Measurements from ENCODE around the gene KXD1. TPM values are rescaled to one million over a fixed set of nuclear protein-coding genes. Genes with fewer than 3 reads are reported as not detected.

Gene KXD1
- total and polyA plus RNA-seq, 10 of the 15 experiments (the other 5 are each of a cell fraction or from before 2014, with no cell fraction given) = 27.5 to 209 (median 129) TPM

DNA sequence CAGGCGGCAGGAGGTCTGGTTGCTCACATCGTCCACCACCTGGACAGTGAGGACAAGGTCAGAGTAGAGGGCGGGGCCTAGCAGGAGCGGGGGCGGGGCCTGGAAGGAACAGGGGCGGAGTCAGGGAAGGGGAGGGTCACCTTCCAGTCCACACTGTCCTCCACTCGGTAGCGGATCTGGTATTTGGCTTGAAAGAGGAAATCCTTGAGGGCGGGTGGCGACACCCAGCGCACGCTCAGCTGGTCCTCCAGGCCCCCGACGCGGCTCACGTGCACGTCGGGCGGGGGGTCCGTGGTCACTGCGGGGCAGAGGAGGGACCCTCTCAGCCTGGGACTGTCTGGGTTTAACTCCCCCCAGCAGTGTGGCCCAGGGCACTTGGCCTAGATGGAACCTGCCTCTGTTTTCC lies 39.1 kb downstream of the KXD1 start:
- Histone ChIP-seq H3K27ac (ENCODE audit: control insufficient read depth, insufficient read depth) (no peak overlapping the region), H3K79me2 (ENCODE audit: control insufficient read depth, insufficient read depth, low read length) (no peaks in the 10 kb centered on the region), H3K27me3 (replicated peaks in 1 of 2; ENCODE audit: control insufficient read depth in 2 of 2, insufficient read depth in 2 of 2, low read length in 1 of 2) (peaks cover 2% of the 10 kb centered on the region in 2 experiments; a peak in 1 of 4 replicates), H2AFZ (ENCODE audit: control insufficient read depth, low read depth, low read length) (no peak overlapping the region), H3K4me2 (ENCODE audit: control insufficient read depth, insufficient read depth) (no peak overlapping the region), H3K4me1 (ENCODE audit: control insufficient read depth, insufficient read depth, low read length) (peaks cover 9% of the 10 kb centered on the region), H3K9me3 (replicated peaks; ENCODE audit: control insufficient read depth, insufficient read depth, low read length) (no peaks in the 10 kb centered on the region), H3K4me3 (no peak overlapping the region), H4K20me1 (ENCODE audit: control insufficient read depth, insufficient read depth) (no peaks in the 10 kb centered on the region; the same call in 1 of the 2 replicates), H3K36me3 (ENCODE audit: control insufficient read depth in 2 of 2, insufficient read depth in 2 of 2, low read length in 1 of 2) (no peaks in the 10 kb centered on the region), H3K9ac (ENCODE audit: control insufficient read depth, insufficient read depth, low read length) (no peak overlapping the region)
- BruUV-seq (replicated peaks) = no TSS peak
- ChIA-PET POLR2A (no interaction called here), SMC1A (ENCODE audit: uncharacterized antibody, unreplicated experiment) (no interaction called here), RAD21 (ENCODE audit: unreplicated experiment) (no interaction called here), CTCF (no interaction called here)
- DNase-seq (ENCODE audit: low read depth, low spot score) (no peak), ATAC-seq (0 out of 3 replicates have a peak, but pooled peaks have one; percentile 29), FAIRE-seq (no peak)
- in situ Hi-C loops (cut with MboI) = no loop called here
- intact Hi-C loops (cut with micrococcal nuclease; ENCODE audit: unreplicated experiment) = no loop called here
- 38% methylated on average over 20 of the region's 21 CpGs for WGBS (ENCODE audit: insufficient coverage, insufficient replicate concordance, low lambda C conversion rate, missing lambda C conversion rate)
- TF ChIP-seq BHLHE40 (IDR thresholded peaks at IDR 0.05; ENCODE audit: borderline replicate concordance in 1 of 2, low read depth in 2 of 2, low read length in 1 of 2) = peak in 1 of 2 experiments; percentile 44; a peak in 2 of 4 replicates
- no peak for TF ChIP-seq MEF2B (IDR thresholded peaks at IDR 0.05; ENCODE audit: partially characterized antibody, poor library complexity, severe bottlenecking)

DNA sequence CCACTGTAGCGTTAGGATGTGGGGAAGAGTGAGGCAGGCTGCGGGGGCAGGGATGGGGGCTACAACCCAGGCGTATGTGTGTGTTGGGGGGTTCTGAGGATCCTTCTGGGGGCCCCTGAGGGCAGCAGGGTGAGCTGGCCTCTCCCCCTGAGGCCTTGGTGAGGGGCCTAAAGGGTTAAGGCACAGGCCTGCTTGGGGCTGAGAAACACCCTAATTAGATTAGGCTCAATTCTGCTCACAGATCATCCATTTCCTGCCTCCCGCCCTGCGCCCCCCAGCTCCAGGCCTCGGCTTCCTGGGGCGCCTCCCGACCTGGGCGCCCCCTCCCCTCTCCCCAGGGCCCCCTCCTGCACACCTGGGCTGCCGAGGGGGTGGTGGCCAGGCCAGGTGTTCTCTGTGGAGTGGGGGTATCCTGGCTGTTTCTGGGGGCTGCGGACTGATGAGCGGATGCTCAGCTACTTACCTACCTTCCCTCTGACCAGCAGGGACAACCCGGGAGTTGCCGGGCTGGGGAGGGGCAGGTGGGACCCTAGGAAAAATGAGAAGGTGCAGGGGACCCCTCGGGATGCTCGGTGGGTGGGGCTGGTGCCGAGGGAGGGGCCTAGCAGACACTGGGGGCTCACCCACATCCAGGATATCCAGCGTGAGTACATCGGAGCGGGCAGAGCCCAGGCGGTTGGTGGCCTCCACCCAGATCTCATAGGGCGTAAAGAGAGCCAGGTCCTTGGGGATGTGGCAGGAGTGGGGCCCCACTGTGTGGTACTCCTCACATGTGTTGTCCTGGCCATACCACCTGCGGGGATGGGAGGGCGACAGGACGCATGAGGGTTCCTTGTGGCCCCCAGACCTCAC lies 40.4 kb downstream of the KXD1 start:
- no peak overlapping the region for H3K4me2 ChIP-seq (ENCODE audit: control insufficient read depth, insufficient read depth)
- no TSS peak for BruUV-seq (replicated peaks)
- in situ Hi-C loops (cut with MboI) = no loop called here
- WGBS (ENCODE audit: insufficient coverage, insufficient replicate concordance, low lambda C conversion rate, missing lambda C conversion rate) = 33% methylated on average over 24 of the region's 25 CpGs
- peaks cover 9% of the 10 kb centered on the region for H3K4me1 ChIP-seq (ENCODE audit: control insufficient read depth, insufficient read depth, low read length)
- H3K4me3 ChIP-seq = no peak overlapping the region
- SMC1A ChIA-PET (ENCODE audit: uncharacterized antibody, unreplicated experiment) = no interaction called here
- H2AFZ ChIP-seq (ENCODE audit: control insufficient read depth, low read depth, low read length) = no peak overlapping the region
- H3K9ac ChIP-seq (ENCODE audit: control insufficient read depth, insufficient read depth, low read length) = no peak overlapping the region
- no peaks in the 10 kb centered on the region for H3K36me3 ChIP-seq (ENCODE audit: control insufficient read depth in 2 of 2, insufficient read depth in 2 of 2, low read length in 1 of 2)
- no peak for ATAC-seq
- CTCF ChIA-PET = interaction anchor here (1.3 kb wide), 1 partner anchor 17 kb away, joined by 3 read pairs; no protein-coding TSS in a partner anchor
- H3K79me2 ChIP-seq (ENCODE audit: control insufficient read depth, insufficient read depth, low read length) = no peaks in the 10 kb centered on the region
- RAD21 ChIA-PET (ENCODE audit: unreplicated experiment) = no interaction called here
- H3K27ac ChIP-seq (ENCODE audit: control insufficient read depth, insufficient read depth) = no peak overlapping the region
- H4K20me1 ChIP-seq (ENCODE audit: control insufficient read depth, insufficient read depth) = no peaks in the 10 kb centered on the region; the same call in 1 of the 2 replicates
- DNase-seq (ENCODE audit: low read depth, low spot score) = no peak
- POLR2A ChIA-PET = interaction anchor here (0.5 kb wide), 1 partner anchor 59 kb away, joined by 3 read pairs; no protein-coding TSS in a partner anchor
- intact Hi-C loops (cut with micrococcal nuclease; ENCODE audit: unreplicated experiment) = no loop called here
- no peaks in the 10 kb centered on the region for H3K9me3 ChIP-seq (replicated peaks; ENCODE audit: control insufficient read depth, insufficient read depth, low read length)
- no peak for FAIRE-seq
- peaks cover 2 to 5% of the 10 kb centered on the region in 2 experiments; a peak in 2 of 4 replicates for H3K27me3 ChIP-seq (replicated peaks in 1 of 2; ENCODE audit: control insufficient read depth in 2 of 2, insufficient read depth in 2 of 2, low read length in 1 of 2)
- no peak for TF ChIP-seq BCL11A (IDR thresholded peaks at IDR 0.05; ENCODE audit: low read depth, low read length)
- TF ChIP-seq, protein P1, sequence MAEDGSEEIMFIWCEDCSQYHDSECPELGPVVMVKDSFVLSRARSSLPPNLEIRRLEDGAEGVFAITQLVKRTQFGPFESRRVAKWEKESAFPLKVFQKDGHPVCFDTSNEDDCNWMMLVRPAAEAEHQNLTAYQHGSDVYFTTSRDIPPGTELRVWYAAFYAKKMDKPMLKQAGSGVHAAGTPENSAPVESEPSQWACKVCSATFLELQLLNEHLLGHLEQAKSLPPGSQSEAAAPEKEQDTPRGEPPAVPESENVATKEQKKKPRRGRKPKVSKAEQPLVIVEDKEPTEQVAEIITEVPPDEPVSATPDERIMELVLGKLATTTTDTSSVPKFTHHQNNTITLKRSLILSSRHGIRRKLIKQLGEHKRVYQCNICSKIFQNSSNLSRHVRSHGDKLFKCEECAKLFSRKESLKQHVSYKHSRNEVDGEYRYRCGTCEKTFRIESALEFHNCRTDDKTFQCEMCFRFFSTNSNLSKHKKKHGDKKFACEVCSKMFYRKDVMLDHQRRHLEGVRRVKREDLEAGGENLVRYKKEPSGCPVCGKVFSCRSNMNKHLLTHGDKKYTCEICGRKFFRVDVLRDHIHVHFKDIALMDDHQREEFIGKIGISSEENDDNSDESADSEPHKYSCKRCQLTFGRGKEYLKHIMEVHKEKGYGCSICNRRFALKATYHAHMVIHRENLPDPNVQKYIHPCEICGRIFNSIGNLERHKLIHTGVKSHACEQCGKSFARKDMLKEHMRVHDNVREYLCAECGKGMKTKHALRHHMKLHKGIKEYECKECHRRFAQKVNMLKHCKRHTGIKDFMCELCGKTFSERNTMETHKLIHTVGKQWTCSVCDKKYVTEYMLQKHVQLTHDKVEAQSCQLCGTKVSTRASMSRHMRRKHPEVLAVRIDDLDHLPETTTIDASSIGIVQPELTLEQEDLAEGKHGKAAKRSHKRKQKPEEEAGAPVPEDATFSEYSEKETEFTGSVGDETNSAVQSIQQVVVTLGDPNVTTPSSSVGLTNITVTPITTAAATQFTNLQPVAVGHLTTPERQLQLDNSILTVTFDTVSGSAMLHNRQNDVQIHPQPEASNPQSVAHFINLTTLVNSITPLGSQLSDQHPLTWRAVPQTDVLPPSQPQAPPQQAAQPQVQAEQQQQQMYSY (CRISPR knock-in tag; IDR thresholded peaks at IDR 0.05) = no peak
- no peak for TF ChIP-seq ESRRA (IDR thresholded peaks at IDR 0.05; ENCODE audit: low read length)
- TF ChIP-seq, protein P2, sequence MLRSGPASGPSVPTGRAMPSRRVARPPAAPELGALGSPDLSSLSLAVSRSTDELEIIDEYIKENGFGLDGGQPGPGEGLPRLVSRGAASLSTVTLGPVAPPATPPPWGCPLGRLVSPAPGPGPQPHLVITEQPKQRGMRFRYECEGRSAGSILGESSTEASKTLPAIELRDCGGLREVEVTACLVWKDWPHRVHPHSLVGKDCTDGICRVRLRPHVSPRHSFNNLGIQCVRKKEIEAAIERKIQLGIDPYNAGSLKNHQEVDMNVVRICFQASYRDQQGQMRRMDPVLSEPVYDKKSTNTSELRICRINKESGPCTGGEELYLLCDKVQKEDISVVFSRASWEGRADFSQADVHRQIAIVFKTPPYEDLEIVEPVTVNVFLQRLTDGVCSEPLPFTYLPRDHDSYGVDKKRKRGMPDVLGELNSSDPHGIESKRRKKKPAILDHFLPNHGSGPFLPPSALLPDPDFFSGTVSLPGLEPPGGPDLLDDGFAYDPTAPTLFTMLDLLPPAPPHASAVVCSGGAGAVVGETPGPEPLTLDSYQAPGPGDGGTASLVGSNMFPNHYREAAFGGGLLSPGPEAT (IDR thresholded peaks at IDR 0.05; ENCODE audit: low read depth) = no peak
- TF ChIP-seq KAT2A (conservative IDR thresholded peaks at IDR 0.05; ENCODE audit: control insufficient read depth, low read depth, low read length) = no peak
- TF ChIP-seq GATAD2B (conservative IDR thresholded peaks at IDR 0.05; ENCODE audit: low read depth) = no peak
- no peak for TF ChIP-seq SUZ12 (IDR thresholded peaks at IDR 0.05; ENCODE audit: unreplicated experiment)
- no peak for TF ChIP-seq NFYB (IDR thresholded peaks at IDR 0.05; ENCODE audit: insufficient read depth, low read depth, low read length)
